ENCODE measurements around the gene MCTP1.
"Not testable (repeated sequence)": the region's sequence is repeated elsewhere in the genome, so short reads cannot be mapped to it uniquely, and the experiment has no call there.

MCTP1 gene

GRCh38 chr5:94853120-94853519, 431.8 kb downstream of the MCTP1 start:
- H3K4me2 ChIP-seq: no peak overlapping the region
- no peaks in the 10 kb centered on the region for H3K27me3 ChIP-seq
- H3K27ac ChIP-seq: no peak overlapping the region
- TF ChIP-seq Cebpa-rat (IDR thresholded peaks at IDR 0.05): no peak
- H3K4me3 ChIP-seq: no peak overlapping the region
- no peaks in the 10 kb centered on the region for H3K4me1 ChIP-seq
- no peak overlapping the region for H3K9ac ChIP-seq
- no peaks in the 10 kb centered on the region for H3K36me3 ChIP-seq
- no peaks in the 10 kb centered on the region for H4K20me1 ChIP-seq
- H3K9me3 ChIP-seq: no peaks in the 10 kb centered on the region

- Histone ChIP-seq H3K9ac (no peak overlapping the region), H3K36me3 (no peaks in the 10 kb centered on the region), H3K27ac (no peak overlapping the region), H3K27me3 (no peaks in the 10 kb centered on the region), H3K4me2 (no peak overlapping the region), H3K9me3 (no peaks in the 10 kb centered on the region), H4K20me1 (no peaks in the 10 kb centered on the region), H3K4me1 (no peaks in the 10 kb centered on the region), H3K4me3 (no peak overlapping the region)
- TF ChIP-seq Cebpa-rat (IDR thresholded peaks at IDR 0.05): no peak
These were observed 433.9 kb downstream of the MCTP1 start for GRCh38 chr5:94850960-94851359.

DNA sequence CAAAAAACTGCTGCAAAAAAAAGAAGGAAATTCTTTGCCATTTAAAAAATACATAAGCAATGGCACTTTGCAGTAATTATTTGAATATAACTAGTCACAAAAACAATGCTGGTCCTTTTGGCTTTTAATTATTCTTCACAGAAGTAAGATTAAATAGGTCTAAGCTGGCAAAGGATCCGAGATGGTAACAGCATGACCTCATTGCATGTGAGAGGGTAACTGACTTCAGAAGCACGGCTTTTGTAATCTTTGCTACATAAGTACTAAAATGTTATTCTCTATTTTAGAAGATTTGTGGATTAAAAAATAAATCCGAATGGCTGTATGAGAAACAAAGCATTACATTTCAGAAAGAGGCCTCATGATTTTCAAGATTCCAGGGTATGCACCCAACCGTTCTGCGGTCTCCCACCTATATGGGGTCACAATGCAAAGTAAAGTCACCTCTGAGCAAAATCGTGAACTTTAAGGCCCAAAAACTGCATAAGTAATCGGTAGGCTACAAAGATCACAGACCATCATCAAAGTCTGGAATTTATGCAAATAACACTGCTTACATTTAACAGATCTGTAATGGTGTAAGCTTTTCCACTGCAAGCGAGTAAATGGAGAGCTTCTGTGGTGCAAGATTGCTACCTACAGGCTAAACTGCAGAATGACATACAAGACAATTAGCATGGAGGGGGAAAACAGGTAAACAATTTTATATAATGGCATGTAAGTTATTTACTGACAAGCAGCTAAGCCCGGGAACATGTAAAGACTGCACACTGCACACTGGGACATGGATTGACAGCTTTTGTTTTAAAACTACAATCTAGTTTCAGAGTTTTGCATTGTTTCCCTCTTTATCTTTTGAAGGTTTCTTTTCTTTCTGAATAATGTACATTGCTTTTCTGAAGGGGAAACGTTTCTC, 434.8 kb downstream of the MCTP1 start:
- Histone ChIP-seq H3K4me2 (no peak overlapping the region), H3K27ac (no peak overlapping the region), H3K4me1 (no peaks in the 10 kb centered on the region), H4K20me1 (no peaks in the 10 kb centered on the region), H3K4me3 (no peak overlapping the region), H3K27me3 (no peaks in the 10 kb centered on the region), H3K36me3 (no peaks in the 10 kb centered on the region), H3K9me3 (no peaks in the 10 kb centered on the region), H3K9ac (no peak overlapping the region)
- no peak for TF ChIP-seq Cebpa-rat (IDR thresholded peaks at IDR 0.05)

DNA sequence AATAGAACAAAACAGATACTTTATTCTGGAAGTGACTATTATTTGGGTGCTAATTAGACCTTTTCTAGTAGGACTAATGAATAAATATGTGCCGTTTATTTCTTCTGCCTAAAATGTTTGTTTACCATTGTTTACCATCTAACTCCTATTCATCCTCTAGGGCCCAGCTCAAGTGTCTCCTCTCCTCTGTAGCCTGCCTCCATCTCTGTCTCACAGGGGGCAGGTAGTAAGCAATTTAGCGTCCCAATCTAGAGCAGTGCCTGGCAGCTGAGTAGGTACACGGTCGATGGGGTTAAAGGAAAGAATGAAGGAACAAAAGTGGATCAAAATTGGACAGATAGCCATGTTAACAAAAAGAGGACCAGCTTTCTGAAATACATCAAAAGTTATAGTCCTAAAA, 435.6 kb downstream of the MCTP1 start:
- no peaks in the 10 kb centered on the region for H3K27me3 ChIP-seq
- H4K20me1 ChIP-seq: no peaks in the 10 kb centered on the region
- no peak overlapping the region for H3K4me3 ChIP-seq
- no peak for TF ChIP-seq Cebpa-rat (IDR thresholded peaks at IDR 0.05)
- H3K9me3 ChIP-seq: no peaks in the 10 kb centered on the region
- H3K36me3 ChIP-seq: no peaks in the 10 kb centered on the region
- H3K4me2 ChIP-seq: no peak overlapping the region
- H3K4me1 ChIP-seq: no peaks in the 10 kb centered on the region
- H3K9ac ChIP-seq: no peak overlapping the region
- no peak overlapping the region for H3K27ac ChIP-seq

GRCh38 chr5:94847726-94848125, 437.2 kb downstream of the MCTP1 start:
- H3K9ac ChIP-seq: no peak overlapping the region
- no peaks in the 10 kb centered on the region for H3K4me1 ChIP-seq
- no peaks in the 10 kb centered on the region for H3K36me3 ChIP-seq
- no peak overlapping the region for H3K4me3 ChIP-seq
- H3K27me3 ChIP-seq: no peaks in the 10 kb centered on the region
- no peak overlapping the region for H3K4me2 ChIP-seq
- no peaks in the 10 kb centered on the region for H3K9me3 ChIP-seq
- no peak overlapping the region for H3K27ac ChIP-seq
- H4K20me1 ChIP-seq: no peaks in the 10 kb centered on the region
- no peak for TF ChIP-seq Cebpa-rat (IDR thresholded peaks at IDR 0.05)

DNA sequence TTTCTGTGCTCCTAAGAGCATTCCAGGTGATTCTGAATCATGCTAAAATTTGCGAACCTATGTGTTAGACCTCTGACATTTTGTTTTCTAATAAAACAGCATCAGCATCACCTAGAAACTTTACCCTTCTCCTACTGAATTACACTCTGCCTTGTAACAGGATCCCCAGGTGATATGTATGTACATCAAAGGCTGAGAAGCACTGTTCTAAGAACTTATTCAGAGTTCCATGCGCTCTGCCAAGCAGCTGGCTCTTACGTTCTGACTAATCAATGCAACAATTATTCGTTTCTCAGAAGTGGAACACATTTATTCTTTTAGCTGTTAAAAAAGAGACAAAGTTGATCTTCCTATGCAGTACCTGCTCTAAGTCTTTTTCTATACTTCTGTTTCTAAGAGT, 437.9 kb downstream of the MCTP1 start:
- Histone ChIP-seq H3K4me3 (no peak overlapping the region), H3K36me3 (no peaks in the 10 kb centered on the region), H3K9ac (no peak overlapping the region), H3K27me3 (no peaks in the 10 kb centered on the region), H3K9me3 (no peaks in the 10 kb centered on the region), H3K4me1 (no peaks in the 10 kb centered on the region), H4K20me1 (no peaks in the 10 kb centered on the region), H3K27ac (no peak overlapping the region), H3K4me2 (no peak overlapping the region)
- TF ChIP-seq Cebpa-rat (IDR thresholded peaks at IDR 0.05): no peak

GRCh38 chr5:94845696-94846095, 439.2 kb downstream of the MCTP1 start:
- H4K20me1 ChIP-seq, H3K4me2 ChIP-seq, H3K4me3 ChIP-seq, H3K9ac ChIP-seq, H3K36me3 ChIP-seq, H3K27ac ChIP-seq, H3K4me1 ChIP-seq, H3K9me3 ChIP-seq, H3K27me3 ChIP-seq: not testable (repeated sequence)

DNA sequence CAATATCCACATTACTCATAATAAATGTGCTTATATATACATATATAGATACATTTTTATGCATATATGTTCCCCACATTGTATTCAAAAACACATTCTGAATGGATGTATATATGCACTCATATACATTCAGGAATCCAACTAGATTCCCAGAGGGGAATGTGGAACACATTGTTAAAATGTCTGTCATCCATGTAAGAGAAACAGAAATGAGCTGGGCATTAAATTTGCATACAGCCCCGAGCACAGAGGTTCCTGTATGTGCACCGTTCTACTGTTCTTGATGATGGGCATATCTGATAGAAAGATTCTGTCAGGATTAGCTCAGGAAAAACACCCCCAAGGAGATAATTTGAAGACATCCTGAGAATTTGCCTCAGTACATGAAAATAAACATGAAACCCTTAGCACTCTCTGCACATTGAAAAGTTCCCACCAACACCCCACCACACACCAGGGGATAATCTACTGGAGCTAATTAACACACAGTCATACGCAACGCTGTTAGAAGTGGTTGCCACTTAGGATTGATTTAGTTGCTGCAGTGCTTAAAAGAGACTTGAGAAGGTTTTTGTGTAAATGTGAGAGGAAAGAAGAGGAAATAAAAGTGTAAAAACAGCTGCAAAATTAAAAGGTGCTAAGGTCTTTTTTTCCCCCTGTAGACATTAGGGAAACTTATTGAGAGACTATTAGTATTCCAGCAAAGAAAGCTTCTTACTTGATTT, 443.1 kb downstream of the MCTP1 start:
- H4K20me1 ChIP-seq: no peaks in the 10 kb centered on the region
- no peak overlapping the region for H3K4me3 ChIP-seq
- no peak overlapping the region for H3K4me2 ChIP-seq
- H3K27me3 ChIP-seq: no peaks in the 10 kb centered on the region
- no peak for TF ChIP-seq Cebpa-rat (IDR thresholded peaks at IDR 0.05)
- no peak overlapping the region for H3K9ac ChIP-seq
- no peaks in the 10 kb centered on the region for H3K4me1 ChIP-seq
- no peaks in the 10 kb centered on the region for H3K9me3 ChIP-seq
- no peaks in the 10 kb centered on the region for H3K36me3 ChIP-seq
- no peak overlapping the region for H3K27ac ChIP-seq

- H3K27ac ChIP-seq: no peak overlapping the region
- H4K20me1 ChIP-seq: no peaks in the 10 kb centered on the region
- TF ChIP-seq Cebpa-rat (IDR thresholded peaks at IDR 0.05): no peak
These were observed 451.0 kb downstream of the MCTP1 start for GRCh38 chr5:94833851-94834250.

GRCh38 chr5:94832685-94833084, 452.2 kb downstream of the MCTP1 start:
- Histone ChIP-seq H3K4me3 (no peak overlapping the region), H3K27me3 (no peaks in the 10 kb centered on the region), H3K9ac (no peak overlapping the region), H3K9me3 (no peaks in the 10 kb centered on the region), H3K36me3 (no peaks in the 10 kb centered on the region), H4K20me1 (no peaks in the 10 kb centered on the region), H3K27ac (no peak overlapping the region), H3K4me2 (no peak overlapping the region), H3K4me1 (no peaks in the 10 kb centered on the region)
- no peak for TF ChIP-seq Cebpa-rat (IDR thresholded peaks at IDR 0.05)

More at GRCh38 chr5:94833851-94834250, 451.0 kb downstream of the MCTP1 start:
- Histone ChIP-seq H3K27me3 (no peaks in the 10 kb centered on the region), H3K4me2 (no peak overlapping the region), H3K9me3 (no peaks in the 10 kb centered on the region), H3K36me3 (no peaks in the 10 kb centered on the region), H3K9ac (no peak overlapping the region), H3K4me1 (no peaks in the 10 kb centered on the region), H3K4me3 (no peak overlapping the region)
